HepG2 (cell line): ENCODE data around the gene RHBDL1. TPM values are rescaled to one million over a fixed set of nuclear protein-coding genes. Genes with fewer than 3 reads are reported as not detected.

Source experiments
- ATF2 ChIP-seq: sonication (generic); formaldehyde crosslinking; IDR thresholded peaks from 2 replicates; pipeline ENCODE4 v1.4.0; 2020; ENCODE audit warnings: missing genetic modification reagents
- FOXP4 ChIP-seq: sonication (generic); formaldehyde crosslinking; IDR thresholded peaks from 2 replicates; pipeline ENCODE4 v1.4.0; 2020; ENCODE audit warnings: missing genetic modification reagents
- GPBP1L1 ChIP-seq: sonication (generic); formaldehyde crosslinking; IDR thresholded peaks from 2 replicates; pipeline ENCODE4 v1.5.0; 2020; ENCODE audit warnings: mild to moderate bottlenecking, missing genetic modification reagents
- KDM2A ChIP-seq: sonication (generic); formaldehyde crosslinking; IDR thresholded peaks from 2 replicates; pipeline ENCODE4 v1.4.0; 2020; ENCODE audit warnings: low read depth, missing genetic modification reagents, borderline replicate concordance
- MAX ChIP-seq: IDR thresholded peaks from 2 replicates; pipeline ENCODE4 v1.6.1; 2012; ENCODE audit warnings: inconsistent platforms
- NRL ChIP-seq: sonication (generic); formaldehyde crosslinking; IDR thresholded peaks from 2 replicates; pipeline ENCODE4 v1.5.0; 2020; ENCODE audit warnings: missing genetic modification reagents, mild to moderate bottlenecking, moderate library complexity, borderline replicate concordance
- RBAK ChIP-seq: sonication (generic); formaldehyde crosslinking; IDR thresholded peaks from 2 replicates; pipeline ENCODE4 v1.5.1; 2020; ENCODE audit warnings: mild to moderate bottlenecking, missing genetic modification reagents
- SALL2 ChIP-seq: sonication (generic); formaldehyde crosslinking; IDR thresholded peaks from 2 replicates; pipeline ENCODE4 v1.8.1; 2023; ENCODE audit warnings: mild to moderate bottlenecking, missing genetic modification reagents, inconsistent platforms
- SMYD3 ChIP-seq: sonication (generic); formaldehyde crosslinking; IDR thresholded peaks from 2 replicates; pipeline ENCODE4 v1.8.1; 2023; ENCODE audit warnings: mild to moderate bottlenecking, missing genetic modification reagents
- SRSF1 ChIP-seq: fragments of 200-400 bp; formaldehyde crosslinking; optimal IDR thresholded peaks from 2 replicates; pipeline ENCODE3; 2017; ENCODE audit warnings: mild to moderate bottlenecking, low read depth, low read length, moderate library complexity
- TAF15 ChIP-seq: fragments of 200-400 bp; formaldehyde crosslinking; IDR thresholded peaks from one replicate; pipeline ENCODE4 v1.6.1; 2018; ENCODE audit warnings: mild to moderate bottlenecking, low read depth, low read length; ENCODE audit not compliant: poor library complexity, severe bottlenecking
- TEAD3 ChIP-seq: optimal IDR thresholded peaks from 2 replicates; pipeline ENCODE3; 2016; ENCODE audit warnings: borderline replicate concordance
- TGIF2 ChIP-seq: IDR thresholded peaks from 2 replicates; pipeline ENCODE4 v1.6.1; 2016; ENCODE audit warnings: control low read depth, missing compliant biosample characterization
- ZBTB25 ChIP-seq: IDR thresholded peaks from 2 replicates; pipeline ENCODE4 v1.6.1; 2018; ENCODE audit warnings: missing genetic modification reagents
- ZNF256 ChIP-seq: sonication (generic); formaldehyde crosslinking; conservative IDR thresholded peaks from 2 replicates; pipeline ENCODE4 v1.4.0; 2020; ENCODE audit warnings: missing genetic modification reagents
- ZNF331 ChIP-seq: sonication (generic); formaldehyde crosslinking; IDR thresholded peaks from 2 replicates; pipeline ENCODE4 v1.4.0; 2020; ENCODE audit warnings: missing genetic modification reagents
- ZNF546 ChIP-seq: sonication (generic); formaldehyde crosslinking; conservative IDR thresholded peaks from 2 replicates; pipeline ENCODE4 v1.8.1; 2023; ENCODE audit warnings: mild to moderate bottlenecking, missing genetic modification reagents
- ZNF563 ChIP-seq: sonication (generic); formaldehyde crosslinking; IDR thresholded peaks from 2 replicates; pipeline ENCODE4 v1.8.0; 2022; ENCODE audit warnings: mild to moderate bottlenecking, moderate library complexity, missing genetic modification reagents
- ZNF616 ChIP-seq: sonication (generic); formaldehyde crosslinking; IDR thresholded peaks from 2 replicates; pipeline ENCODE4 v1.5.0; 2020; ENCODE audit warnings: low read depth, mild to moderate bottlenecking, missing genetic modification reagents
- ZNF672 ChIP-seq: sonication (generic); formaldehyde crosslinking; IDR thresholded peaks from 2 replicates; pipeline ENCODE4 v1.8.1; 2022; ENCODE audit warnings: missing genetic modification reagents
- ZNF775 ChIP-seq: sonication (generic); formaldehyde crosslinking; IDR thresholded peaks from 2 replicates; pipeline ENCODE4 v1.4.0; 2020; ENCODE audit warnings: missing genetic modification reagents, mild to moderate bottlenecking, moderate library complexity, borderline replicate concordance
- ZNF792 ChIP-seq: IDR thresholded peaks from 2 replicates; pipeline ENCODE4 v1.6.1; 2016
- ZSCAN20 ChIP-seq: sonication (generic); formaldehyde crosslinking; IDR thresholded peaks from 2 replicates; pipeline ENCODE4 v1.4.0; 2020; ENCODE audit warnings: missing genetic modification reagents, mild to moderate bottlenecking, borderline replicate concordance
- ZSCAN29 ChIP-seq: sonication (generic); formaldehyde crosslinking; conservative IDR thresholded peaks from 2 replicates; pipeline ENCODE4 v1.4.0; 2020; ENCODE audit warnings: mild to moderate bottlenecking, missing genetic modification reagents
- ZSCAN31 ChIP-seq: sonication (generic); formaldehyde crosslinking; IDR thresholded peaks from 2 replicates; pipeline ENCODE4 v1.5.0; 2020; ENCODE audit warnings: low read depth, mild to moderate bottlenecking, missing genetic modification reagents
- polyA plus RNA-seq, 8 experiments: library from polyadenylated mRNA; depleted of rRNA in 3 of 8; stranded (reverse) in 7 of 8; unstranded in 1 of 8; fragments of >200 nt; fragmentation: Illumina TruSeq in 4 of 8; extraction: Trizol in 4 of 8; gene quantifications; 2 replicates each; pipeline versions ENCODE4 v1.2.1 to v1.2.3, GENCODE V29; 2011 to 2016; ENCODE audit warnings: low read depth in 4 of 8, missing spikeins in 1 of 8, mixed read lengths in 1 of 8; ENCODE audit not compliant: insufficient read depth in 1 of 8
- total RNA-seq, 5 experiments: library from RNA; depleted of rRNA; stranded (reverse); fragments of >200 nt; fragmentation: Illumina TruSeq; extraction: Trizol; gene quantifications; 2 replicates each; pipeline ENCODE4 v1.2.3, GENCODE V29; 2016; ENCODE audit warnings: low read depth in 1 of 5

Gene RHBDL1
- total and polyA plus RNA-seq, 2 of the 13 experiments (the other 11 are each of a cell fraction or from before 2014, with no cell fraction given), result 1.8 to 3.8 TPM

GRCh38 chr16:715477-716199 lies 40.2 kb downstream of the RHBDL1 start (continued):
- peak; percentile 24; the same call in 1 of the 2 replicates for TF ChIP-seq ZNF546 (CRISPR knock-in tag)
- TF ChIP-seq GPBP1L1 (CRISPR knock-in tag), result no peak
- TF ChIP-seq ZSCAN20 (CRISPR knock-in tag), result 0 out of 2 replicates have a peak, but pooled peaks have one; percentile 19
- TF ChIP-seq NRL (CRISPR knock-in tag), result 0 out of 2 replicates have a peak, but pooled peaks have one; percentile 49
- TF ChIP-seq ZNF792 (CRISPR knock-in tag), result no peak
- TF ChIP-seq MAX, result 0 out of 2 replicates have a peak, but pooled peaks have one; percentile 3
- TF ChIP-seq KDM2A (CRISPR knock-in tag), result peak; percentile 34; the same call in 1 of the 2 replicates
- TF ChIP-seq SMYD3 (CRISPR knock-in tag), result no peak
- TF ChIP-seq TGIF2 (CRISPR knock-in tag), result 0 out of 2 replicates have a peak, but pooled peaks have one; percentile 24
- no peak for TF ChIP-seq ZNF672 (CRISPR knock-in tag)
- TF ChIP-seq ZSCAN31 (CRISPR knock-in tag), result 0 out of 2 replicates have a peak, but pooled peaks have one; percentile 24
- no peak for TF ChIP-seq RBAK (CRISPR knock-in tag)
- 0 out of 2 replicates have a peak, but pooled peaks have one; percentile 11 for TF ChIP-seq ATF2
- 0 out of 2 replicates have a peak, but pooled peaks have one; percentile 7 for TF ChIP-seq SALL2
- no peak for TF ChIP-seq TEAD3 (CRISPR knock-in tag)
- peak; percentile 13 for TF ChIP-seq TAF15
- peak; percentile 59 for TF ChIP-seq SRSF1
- TF ChIP-seq ZNF616 (CRISPR knock-in tag), result 0 out of 2 replicates have a peak, but pooled peaks have one; percentile 63
- TF ChIP-seq FOXP4, result no peak
- TF ChIP-seq ZNF563 (CRISPR knock-in tag), result no peak; the same call in 1 of the 2 replicates
- TF ChIP-seq ZNF256, result no peak
- no peak for TF ChIP-seq ZNF331 (CRISPR knock-in tag)
- no peak; the same call in 1 of the 2 replicates for TF ChIP-seq ZBTB25 (CRISPR knock-in tag)
- no peak for TF ChIP-seq ZSCAN29 (CRISPR knock-in tag)
- TF ChIP-seq ZNF775 (CRISPR knock-in tag), result no peak
